Mesenchymal stem cell (in vitro differentiated cells and primary cell): ENCODE results near the gene SORBS1.

Experiments used
- DNase-seq: peaks from one replicate; pipeline ENCODE4 v3.0.0-alpha.2; 2013
- H2AFZ ChIP-seq: one replicate; pipeline ENCODE4 v1.6.1; 2013; ENCODE audit warnings: low read depth, mild to moderate bottlenecking, control low read depth, inconsistent platforms, low read length, moderate library complexity
- H2AK5ac ChIP-seq: 2 replicates; pipeline ENCODE4 v1.6.1; 2013; ENCODE audit warnings: low read length, moderate library complexity, mild to moderate bottlenecking, inconsistent platforms; ENCODE audit not compliant: severe bottlenecking
- H2BK120ac ChIP-seq: one replicate; pipeline ENCODE4 v1.6.1; 2013; ENCODE audit warnings: low read depth, mild to moderate bottlenecking, inconsistent platforms, low read length, moderate library complexity
- H2BK12ac ChIP-seq, 2 experiments: one replicate each; pipeline ENCODE4 v1.6.1; 2013; ENCODE audit warnings: inconsistent platforms in 2 of 2, low read length in 2 of 2, mild to moderate bottlenecking in 2 of 2, moderate library complexity in 2 of 2, control low read depth in 1 of 2
- H2BK15ac ChIP-seq: one replicate; pipeline ENCODE4 v1.6.1; 2013; ENCODE audit warnings: mild to moderate bottlenecking, low read depth, inconsistent platforms; ENCODE audit not compliant: poor library complexity, severe bottlenecking
- H2BK5ac ChIP-seq: 2 replicates; pipeline ENCODE4 v1.6.1; 2013; ENCODE audit warnings: low read depth, mild to moderate bottlenecking, low read length, control low read depth, inconsistent platforms; ENCODE audit not compliant: poor library complexity, severe bottlenecking
- H3K14ac ChIP-seq, 2 experiments: one replicate each; pipeline ENCODE4 v1.6.1; 2013; ENCODE audit warnings: inconsistent platforms in 2 of 2, low read length in 2 of 2, control low read depth in 1 of 2, mild to moderate bottlenecking in 1 of 2, moderate library complexity in 1 of 2
- H3K18ac ChIP-seq, 2 experiments: one replicate each; pipeline ENCODE4 v1.6.1; 2013; ENCODE audit warnings: inconsistent platforms in 2 of 2, low read length in 2 of 2, control low read depth in 1 of 2, low read depth in 1 of 2, mild to moderate bottlenecking in 1 of 2
- H3K23ac ChIP-seq, 2 experiments: one replicate each; pipeline ENCODE4 v1.6.1; 2013; ENCODE audit warnings: inconsistent platforms in 2 of 2, low read length in 2 of 2, mild to moderate bottlenecking in 2 of 2, moderate library complexity in 2 of 2, control low read depth in 1 of 2
- H3K27ac ChIP-seq: 2 replicates; pipeline ENCODE4 v1.5.1; 2013; ENCODE audit warnings: mild to moderate bottlenecking, moderate library complexity, low read length, control low read depth, inconsistent platforms; ENCODE audit not compliant: poor library complexity, severe bottlenecking
- H3K27me3 ChIP-seq, 2 experiments: 2 replicates each; pipeline versions ENCODE4 v1.6.1 to v1.7.0; 2013; ENCODE audit warnings: low read length in 2 of 2, mild to moderate bottlenecking in 2 of 2, moderate library complexity in 2 of 2, control low read depth in 1 of 2, inconsistent platforms in 1 of 2; ENCODE audit not compliant: control insufficient read depth in 1 of 2, insufficient read depth in 1 of 2
- H3K36me3 ChIP-seq, 2 experiments: 2 replicates each; pipeline versions ENCODE4 v1.6.1 to v1.7.0; 2013; ENCODE audit warnings: low read length in 2 of 2, control low read depth in 1 of 2, inconsistent platforms in 1 of 2, low read depth in 1 of 2, mild to moderate bottlenecking in 1 of 2; ENCODE audit not compliant: insufficient read depth in 2 of 2, control insufficient read depth in 1 of 2
- H3K4ac ChIP-seq, 2 experiments: one replicate each; pipeline ENCODE4 v1.6.1; 2013; ENCODE audit warnings: inconsistent platforms in 2 of 2, low read length in 2 of 2, mild to moderate bottlenecking in 2 of 2, moderate library complexity in 2 of 2, control low read depth in 1 of 2, low read depth in 1 of 2
- H3K4me1 ChIP-seq: 2 replicates; pipeline ENCODE4 v1.6.1; 2013; ENCODE audit warnings: low read depth, low read length, control low read depth; ENCODE audit not compliant: control insufficient read depth, insufficient read depth
- H3K4me2 ChIP-seq: 2 replicates; pipeline ENCODE4 v1.6.1; 2013; ENCODE audit warnings: low read length, mild to moderate bottlenecking, inconsistent platforms; ENCODE audit not compliant: poor library complexity, severe bottlenecking
- H3K4me3 ChIP-seq, 2 experiments: 2 replicates each; pipeline versions ENCODE4 v1.5.1 to v1.7.0; 2013; ENCODE audit warnings: low read length in 2 of 2, mild to moderate bottlenecking in 2 of 2, control low read depth in 1 of 2, low read depth in 1 of 2; ENCODE audit not compliant: insufficient read depth in 1 of 2
- H3K79me1 ChIP-seq: replicated peaks from 2 replicates; pipeline ENCODE4 v1.6.1; 2013; ENCODE audit warnings: mild to moderate bottlenecking, control low read depth, low read length, inconsistent platforms; ENCODE audit not compliant: poor library complexity, severe bottlenecking
- H3K9ac ChIP-seq: 2 replicates; pipeline ENCODE4 v1.7.0; 2013; ENCODE audit warnings: mild to moderate bottlenecking, low read length, moderate library complexity
- H3K9me3 ChIP-seq: 2 replicates; pipeline ENCODE4 v1.7.0; 2013; ENCODE audit warnings: mild to moderate bottlenecking, low read length; ENCODE audit not compliant: control insufficient read depth
- H4K8ac ChIP-seq: one replicate; pipeline ENCODE4 v1.6.1; 2013; ENCODE audit warnings: inconsistent platforms, mild to moderate bottlenecking, low read length, moderate library complexity
- H4K91ac ChIP-seq: one replicate; pipeline ENCODE4 v1.6.1; 2013; ENCODE audit warnings: mild to moderate bottlenecking, low read length, inconsistent platforms
- WGBS: methylation state at CpG from one replicate; pipeline ENCODE4 v1.1.7; 2013; ENCODE audit warnings: mixed read lengths; 5-methylcytosine and 5-hydroxymethylcytosine counted together

Gene SORBS1

DNA sequence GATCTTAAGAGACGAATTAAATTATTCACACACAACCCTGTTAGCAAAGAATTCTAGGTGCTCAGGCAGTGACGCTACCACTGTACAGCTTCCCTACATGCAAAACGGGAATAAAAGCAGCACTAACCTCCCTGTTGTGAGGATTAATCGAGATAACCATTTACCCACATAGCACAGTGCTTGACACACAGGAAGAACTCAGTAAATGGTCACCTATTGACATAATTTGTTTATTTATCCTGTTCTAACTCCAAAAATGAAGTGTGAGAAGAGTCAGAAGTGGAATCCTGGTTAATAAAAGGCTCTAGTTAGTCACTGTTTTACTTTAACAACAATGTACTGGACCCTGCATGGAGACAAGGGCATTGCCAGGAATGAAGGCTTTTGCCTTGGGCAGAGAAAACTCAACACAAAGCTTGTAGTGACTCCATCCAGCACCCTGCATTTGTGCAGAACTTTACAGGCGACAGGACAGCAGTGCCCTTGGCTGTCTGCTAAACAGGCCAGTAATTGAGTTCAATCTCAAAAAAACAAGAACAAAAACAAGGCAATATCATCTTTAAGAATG, 103.8 kb downstream of the SORBS1 start:
- H3K36me3 ChIP-seq = no peaks in the 10 kb centered on the region
- no peak overlapping the region for H4K91ac ChIP-seq
- H3K79me1 ChIP-seq = no peaks in the 10 kb centered on the region
- no peak overlapping the region for H3K4ac ChIP-seq
- no peak overlapping the region for H2AK5ac ChIP-seq
- H2BK120ac ChIP-seq = no peak overlapping the region
- no peak overlapping the region for H3K4me3 ChIP-seq
- no peak overlapping the region for H4K8ac ChIP-seq
- no peak overlapping the region for H2BK12ac ChIP-seq
- no peak overlapping the region for H2AFZ ChIP-seq
- no peak overlapping the region for H2BK15ac ChIP-seq
- H3K9me3 ChIP-seq = no peaks in the 10 kb centered on the region
- H3K4me1 ChIP-seq = peaks cover 17% of the 10 kb centered on the region
- H3K4me2 ChIP-seq = no peak overlapping the region
- no peaks in the 10 kb centered on the region for H3K27me3 ChIP-seq
- H3K23ac ChIP-seq = no peak overlapping the region
- DNase-seq = no peak
- peak overlapping the region; percentile 80 for H3K27ac ChIP-seq
- H3K18ac ChIP-seq = no peak overlapping the region
- H3K14ac ChIP-seq = no peak overlapping the region
- H2BK5ac ChIP-seq = no peak overlapping the region
- H3K9ac ChIP-seq = no peak overlapping the region
- 77% methylated on average over 4 of the region's 5 CpGs for WGBS

DNA sequence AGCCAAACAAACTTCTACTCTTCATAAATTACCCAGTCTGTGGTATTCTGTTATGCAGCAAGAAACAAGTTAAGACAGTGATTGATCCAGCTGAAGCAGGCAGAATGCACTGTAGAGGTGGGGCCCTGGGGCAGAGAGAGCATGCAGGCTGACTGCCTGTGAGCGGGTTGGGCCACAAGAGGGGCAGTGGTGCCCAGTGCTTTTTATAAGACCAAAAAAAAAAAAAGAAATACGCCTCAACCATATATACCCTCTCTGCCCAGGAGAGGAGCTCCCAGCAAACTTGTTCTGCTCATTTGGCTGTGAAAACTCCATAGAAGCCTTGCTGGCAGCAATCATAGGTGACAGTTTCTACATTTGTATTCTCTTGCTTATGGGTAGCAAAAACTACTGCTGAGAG, 104.7 kb downstream of the SORBS1 start:
- Histone ChIP-seq H2BK15ac (no peak overlapping the region), H2BK5ac (no peak overlapping the region), H3K9me3 (no peaks in the 10 kb centered on the region), H3K18ac (no peak overlapping the region), H3K4me2 (no peak overlapping the region), H3K27me3 (no peaks in the 10 kb centered on the region), H4K8ac (no peak overlapping the region), H2BK120ac (no peak overlapping the region), H3K4ac (no peak overlapping the region), H3K36me3 (no peaks in the 10 kb centered on the region), H2AFZ (no peak overlapping the region), H3K27ac (peak overlapping the region; percentile 80), H3K4me1 (peaks cover 17% of the 10 kb centered on the region), H4K91ac (no peak overlapping the region), H3K79me1 (no peaks in the 10 kb centered on the region), H3K9ac (no peak overlapping the region), H3K4me3 (no peak overlapping the region), H2BK12ac (no peak overlapping the region), H3K23ac (no peak overlapping the region), H2AK5ac (peak overlapping the region; percentile 49), H3K14ac (no peak overlapping the region)
- no peak for DNase-seq
- WGBS = 71% methylated on average over 1 of the region's 2 CpGs

DNA sequence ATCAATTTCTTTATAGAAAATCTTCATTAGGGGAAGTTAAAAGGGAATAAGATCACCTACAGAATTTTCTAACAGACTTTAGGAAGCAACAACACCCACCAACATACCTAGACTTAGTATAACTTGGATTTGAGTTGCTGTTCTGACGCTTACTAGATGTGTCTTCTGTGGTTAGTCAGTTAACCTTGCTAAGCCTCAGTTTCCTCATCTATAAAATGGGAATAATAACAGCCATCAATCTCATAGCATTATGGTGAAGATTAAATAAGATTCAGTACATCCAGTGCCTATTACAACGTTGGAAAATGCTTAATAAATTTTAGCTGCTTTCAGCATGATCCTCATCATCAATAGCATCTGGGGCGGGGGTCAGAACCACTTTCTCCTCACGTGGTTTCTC, 106.2 kb downstream of the SORBS1 start:
- no peak overlapping the region for H3K27ac ChIP-seq

DNA sequence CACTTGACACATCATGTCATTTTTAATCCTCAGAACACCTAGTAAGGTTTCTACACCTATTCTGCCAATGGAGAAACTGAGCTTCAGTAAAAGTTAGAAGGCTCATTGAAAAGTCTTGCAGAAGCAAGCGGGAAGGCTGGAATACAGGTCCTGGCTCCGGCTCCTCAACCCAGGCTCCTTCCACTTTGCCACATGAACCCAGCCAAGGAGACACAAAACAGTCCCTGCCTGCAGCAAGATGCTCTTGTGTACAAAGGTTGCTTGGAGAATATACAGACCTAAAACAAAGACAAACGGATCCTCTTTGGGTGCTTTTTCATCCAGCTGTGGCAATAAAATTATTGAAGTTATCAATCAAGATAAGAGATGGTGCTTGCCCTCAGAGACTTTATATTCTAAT, 106.8 kb downstream of the SORBS1 start:
- H3K27me3 ChIP-seq = no peaks in the 10 kb centered on the region
- H3K18ac ChIP-seq = no peak overlapping the region
- no peak overlapping the region for H2BK120ac ChIP-seq
- H2BK5ac ChIP-seq = no peak overlapping the region
- no peaks in the 10 kb centered on the region for H3K79me1 ChIP-seq
- no peak overlapping the region for H3K14ac ChIP-seq
- no peak overlapping the region for H3K4me3 ChIP-seq
- no peak overlapping the region for H4K8ac ChIP-seq
- peaks cover 12% of the 10 kb centered on the region for H3K4me1 ChIP-seq
- H3K4ac ChIP-seq = no peak overlapping the region
- H2AK5ac ChIP-seq = no peak overlapping the region
- H2BK15ac ChIP-seq = no peak overlapping the region
- H3K23ac ChIP-seq = no peak overlapping the region
- H2AFZ ChIP-seq = no peak overlapping the region
- no peak overlapping the region for H3K27ac ChIP-seq
- no peaks in the 10 kb centered on the region for H3K9me3 ChIP-seq
- DNase-seq = no peak
- WGBS = 100% methylated on average over 3 of the region's 3 CpGs
- H4K91ac ChIP-seq = no peak overlapping the region
- no peak overlapping the region for H2BK12ac ChIP-seq
- H3K36me3 ChIP-seq = no peaks in the 10 kb centered on the region
- H3K9ac ChIP-seq = no peak overlapping the region
- H3K4me2 ChIP-seq = no peak overlapping the region

More for the DNA sequence above, 106.2 kb downstream of the SORBS1 start:
- Histone ChIP-seq H2BK12ac (no peak overlapping the region), H2BK15ac (no peak overlapping the region), H3K4me2 (no peak overlapping the region), H4K8ac (no peak overlapping the region), H2AFZ (no peak overlapping the region), H2AK5ac (no peak overlapping the region), H4K91ac (no peak overlapping the region), H2BK120ac (no peak overlapping the region), H2BK5ac (no peak overlapping the region), H3K27me3 (no peaks in the 10 kb centered on the region), H3K4me3 (no peak overlapping the region), H3K79me1 (no peaks in the 10 kb centered on the region), H3K9me3 (no peaks in the 10 kb centered on the region), H3K23ac (no peak overlapping the region), H3K4ac (no peak overlapping the region), H3K9ac (no peak overlapping the region), H3K14ac (no peak overlapping the region), H3K18ac (no peak overlapping the region), H3K4me1 (peaks cover 17% of the 10 kb centered on the region), H3K36me3 (no peaks in the 10 kb centered on the region)
- no peak for DNase-seq
- WGBS = 88% methylated on average over 3 of the region's 4 CpGs
